ENCODE measurements around the gene ALPL.
"Not testable (repeated sequence)": the region's sequence is repeated elsewhere in the genome, so short reads cannot be mapped to it uniquely, and the experiment has no call there.

ALPL gene

GRCh38 chr1:21508580-21509350 lies 458 bp upstream of the ALPL start:
- FAIRE-seq = no peak

DNA sequence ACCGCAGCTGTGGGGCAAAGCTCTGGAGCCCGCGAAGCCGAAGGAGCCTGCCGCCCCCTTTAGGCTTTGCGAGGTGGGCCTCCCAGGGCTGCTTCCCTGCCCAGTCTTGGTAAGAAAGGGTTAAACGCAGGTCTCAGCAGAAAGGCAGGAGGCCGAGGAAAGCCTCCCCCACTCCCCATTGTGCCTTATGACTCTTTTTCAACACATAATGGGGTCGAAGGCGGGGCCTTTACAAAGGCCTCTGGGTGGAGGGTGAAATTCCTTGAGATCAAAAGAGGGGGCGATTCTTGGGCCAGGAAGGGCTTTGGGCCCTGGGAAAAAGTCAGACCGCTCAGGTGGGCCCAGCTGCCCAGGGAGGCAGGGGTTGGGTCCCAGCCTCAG lies 880 bp downstream of the ALPL start:
- FAIRE-seq = no peak

- FAIRE-seq = no peak
Measured at GRCh38 chr1:21510885-21511578, 1.8 kb downstream of the ALPL start.

- no peak for FAIRE-seq
Measured at GRCh38 chr1:21511579-21512522, 2.6 kb downstream of the ALPL start.

- no peak for FAIRE-seq
Measured at GRCh38 chr1:21514245-21514644, 5.0 kb downstream of the ALPL start.

DNA sequence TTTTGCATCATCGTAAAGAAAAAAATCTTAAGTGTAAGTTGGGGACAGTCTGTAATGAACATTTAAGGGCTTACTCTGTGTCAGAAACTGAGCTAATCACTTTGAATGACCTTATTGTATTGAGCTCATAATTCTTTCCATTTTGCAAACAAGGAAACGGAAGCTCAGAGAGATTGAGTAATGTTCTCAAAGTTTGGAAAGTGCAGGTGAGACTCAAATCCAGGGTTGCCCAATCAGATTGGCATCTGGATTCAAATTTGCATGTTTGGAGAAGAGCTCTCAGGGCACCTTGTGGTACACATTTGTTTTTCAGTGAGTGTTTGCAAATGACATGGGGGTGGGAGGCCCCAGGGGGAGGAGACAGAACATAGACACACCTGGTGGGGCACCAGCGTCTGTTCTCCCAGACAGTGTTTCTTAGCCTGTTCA lies 8.0 kb downstream of the ALPL start:
- no peak for FAIRE-seq

DNA sequence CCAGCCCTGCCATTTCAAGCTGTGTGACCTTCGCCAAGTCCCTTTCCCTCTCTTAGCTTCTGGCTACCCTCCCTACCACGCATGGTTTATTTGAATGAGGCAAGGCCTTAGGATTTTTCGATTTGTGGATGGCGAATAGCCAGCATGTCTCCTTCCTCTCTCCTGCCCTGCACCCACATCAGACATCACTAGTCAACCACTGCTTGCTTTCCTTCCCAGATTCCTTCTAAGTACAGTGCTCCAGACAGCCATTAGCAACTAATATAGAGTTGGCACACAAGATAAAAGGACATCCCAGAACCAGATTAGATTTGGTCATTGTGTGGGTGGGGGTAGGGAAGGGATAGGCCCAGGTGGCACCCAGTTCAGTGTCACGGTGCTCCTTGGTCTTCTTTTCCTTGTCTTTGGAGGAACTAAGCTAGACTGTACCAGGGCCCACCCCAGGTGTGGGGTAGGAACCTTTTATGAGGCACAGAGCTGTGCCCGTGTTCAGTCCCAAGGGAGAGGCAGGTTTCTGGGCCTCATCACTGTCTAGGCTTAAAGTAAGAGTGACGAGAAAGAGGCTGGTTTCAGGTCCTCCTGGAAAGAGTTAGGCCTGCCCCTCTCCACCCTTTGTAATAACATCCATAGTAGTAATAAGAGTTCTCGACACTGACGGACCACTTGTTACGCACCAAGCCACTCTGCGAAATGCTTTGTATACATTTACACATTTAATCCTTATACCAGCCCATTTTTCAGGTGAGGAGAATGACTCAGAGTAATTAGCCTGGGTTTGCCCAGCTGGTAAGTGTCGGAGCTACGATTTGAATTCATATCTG lies 8.6 kb downstream of the ALPL start:
- FAIRE-seq = no peak

DNA sequence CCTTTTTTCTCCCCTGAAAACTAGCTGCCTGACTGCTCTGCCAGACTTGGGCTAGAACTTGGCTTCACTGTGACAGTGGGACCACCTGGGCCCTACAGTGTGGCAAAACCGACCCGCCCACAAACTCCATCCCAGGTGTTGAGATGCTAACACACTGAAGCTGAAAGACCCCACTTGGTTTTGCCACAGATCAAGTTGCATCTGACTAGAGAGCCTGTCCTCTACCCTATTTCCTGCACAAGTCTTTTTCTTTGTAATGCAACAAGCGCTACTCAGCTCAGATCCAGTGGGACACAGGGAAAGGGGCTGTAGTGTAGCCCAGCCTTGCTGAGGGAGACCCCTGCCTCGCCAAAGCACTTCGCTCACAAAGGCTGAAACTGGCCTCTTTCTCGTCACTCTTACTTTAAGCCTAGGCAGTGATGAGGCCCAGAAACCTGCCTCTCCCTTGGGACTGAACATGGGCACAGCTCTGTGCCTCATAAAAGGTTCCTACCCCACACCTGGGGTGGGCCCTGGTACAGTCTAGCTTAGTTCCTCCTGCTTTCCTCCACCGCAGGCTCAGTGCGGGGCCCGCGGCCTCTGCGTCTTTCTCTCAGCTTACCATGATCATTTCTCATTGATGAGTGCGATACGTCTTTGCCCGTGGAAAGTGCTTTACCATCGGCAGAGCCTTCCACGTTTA lies 9.7 kb downstream of the ALPL start:
- no peak for FAIRE-seq

DNA sequence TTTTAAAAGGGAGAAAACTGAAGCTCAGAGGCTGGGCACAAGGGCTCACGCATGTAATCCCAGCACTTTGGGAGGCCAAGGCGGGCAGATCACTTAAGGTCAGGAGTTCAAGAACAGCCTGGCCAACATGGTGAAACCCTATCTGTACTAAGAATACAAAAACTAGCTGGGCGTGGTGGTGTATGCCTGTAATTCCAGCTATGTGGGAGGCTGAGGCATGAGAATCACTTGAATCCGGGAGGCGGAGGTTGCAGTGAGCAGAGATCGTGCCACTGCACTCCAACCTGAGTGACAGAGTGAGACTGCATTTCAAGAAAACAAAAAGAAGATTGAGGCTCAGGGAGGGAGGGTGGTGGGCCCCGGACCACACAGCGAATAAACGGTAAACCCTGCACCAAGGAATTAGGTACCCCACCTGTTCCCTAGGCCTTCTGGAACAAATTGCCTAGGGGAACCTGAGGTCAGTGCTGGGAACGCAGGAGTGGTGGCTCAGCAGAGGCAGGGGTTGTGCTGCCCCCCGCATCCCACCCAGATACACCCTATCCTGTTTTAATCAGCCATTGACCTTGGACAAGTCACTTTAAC lies 10.4 kb downstream of the ALPL start:
- FAIRE-seq = not testable (repeated sequence)

GRCh38 chr1:21520899-21521716 lies 11.9 kb downstream of the ALPL start:
- no peak for FAIRE-seq

- FAIRE-seq = no peak
Measured at GRCh38 chr1:21521717-21522060, 12.5 kb downstream of the ALPL start.

DNA sequence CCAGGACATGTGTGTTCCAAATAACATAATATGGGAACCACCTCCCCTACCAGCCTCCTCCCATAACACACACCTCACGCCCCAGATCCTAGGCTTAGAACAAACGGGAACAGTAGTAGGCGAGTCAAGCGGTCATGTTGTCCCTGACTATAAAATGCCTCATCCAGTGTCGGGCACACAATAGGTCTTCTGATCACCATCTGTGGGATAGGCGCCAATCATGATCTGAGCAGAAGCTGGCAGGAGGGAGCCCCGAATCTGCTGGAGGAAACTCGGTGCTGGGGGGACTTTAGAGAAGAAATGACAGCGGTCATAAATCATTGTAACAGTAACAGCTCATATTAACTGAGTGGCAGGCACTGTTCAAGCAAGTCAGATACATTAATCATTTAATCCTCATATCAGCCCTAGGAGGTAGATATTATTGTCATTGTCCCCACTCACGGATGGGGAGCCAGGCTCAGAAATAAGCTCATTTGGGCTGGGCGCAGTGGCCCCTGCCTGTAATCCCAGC lies 13.4 kb downstream of the ALPL start:
- FAIRE-seq = no peak

DNA sequence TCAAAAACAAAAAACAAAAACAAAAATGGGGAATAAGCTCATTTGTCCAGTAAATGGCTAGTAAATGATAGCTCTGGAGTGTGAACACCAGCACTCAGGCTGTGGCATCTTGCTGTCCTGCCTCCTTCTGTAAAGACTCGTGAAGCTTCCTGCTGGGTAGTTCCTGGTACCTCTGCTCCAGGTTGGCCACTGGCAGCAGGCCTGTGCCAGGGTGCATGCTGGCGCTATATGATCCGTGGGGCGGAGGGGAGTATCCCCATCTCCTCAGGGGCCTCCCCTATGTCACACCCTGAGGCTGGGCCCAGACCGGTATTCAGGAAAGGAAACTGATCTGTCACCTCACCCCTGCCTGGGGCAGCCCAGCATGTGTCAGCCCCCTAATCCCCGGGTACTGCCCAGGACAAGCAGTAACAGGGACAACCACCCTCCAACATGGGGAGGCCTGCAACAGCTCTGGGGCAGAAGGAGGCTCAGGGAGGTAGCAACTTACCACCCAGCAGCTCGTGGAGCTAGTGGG lies 14.1 kb downstream of the ALPL start:
- no peak for FAIRE-seq

DNA sequence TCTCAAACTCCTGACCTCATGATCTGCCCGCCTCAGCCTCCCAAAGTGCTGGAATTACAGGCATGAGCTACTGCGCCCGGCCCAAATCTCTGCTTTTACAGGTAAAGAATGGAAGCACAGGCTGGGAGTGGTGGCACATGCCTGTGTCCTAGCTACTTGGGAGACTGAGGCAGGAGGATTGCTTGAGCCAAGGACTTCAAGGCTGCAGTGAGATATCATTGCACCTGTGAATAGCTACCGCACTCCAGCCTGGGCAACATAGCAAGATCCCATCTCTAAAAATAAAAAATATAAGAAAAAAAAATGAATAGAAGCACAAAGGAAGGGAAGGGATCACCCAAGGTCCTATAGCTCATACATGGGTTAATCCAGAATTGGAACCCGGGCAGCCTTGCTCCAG lies 15.0 kb downstream of the ALPL start:
- FAIRE-seq = no peak

DNA sequence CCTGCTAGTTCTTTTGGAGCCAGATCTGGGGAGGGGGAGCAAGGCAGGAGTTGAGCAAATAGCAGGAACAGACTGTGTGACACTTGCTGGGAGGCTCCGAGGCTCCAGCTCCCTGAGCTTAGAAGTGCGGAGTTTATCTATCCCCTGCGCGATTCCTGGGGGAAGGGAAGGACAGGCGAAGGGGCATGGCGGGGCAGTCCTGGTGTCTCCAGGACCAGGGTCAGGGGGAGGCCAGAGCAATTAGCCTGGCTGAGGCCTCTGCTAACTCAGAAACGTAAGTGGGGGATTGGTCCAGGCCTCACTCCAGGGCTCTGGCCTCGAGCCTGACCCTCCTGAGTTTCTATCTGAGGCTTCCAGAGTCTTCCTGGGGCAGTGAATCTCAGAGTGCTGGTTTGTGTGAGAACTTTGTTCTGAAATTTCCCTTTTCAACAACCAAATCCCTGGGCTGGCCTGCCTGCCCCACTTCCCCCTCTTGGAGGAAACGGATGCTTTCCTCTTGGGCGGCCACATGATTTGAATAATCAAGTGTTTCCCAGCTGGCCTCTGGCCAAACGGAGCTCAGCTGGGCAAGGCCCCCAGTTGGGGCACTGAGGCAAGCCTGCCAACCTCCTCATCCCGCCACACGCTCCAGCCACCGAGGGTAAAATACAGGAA lies 15.6 kb downstream of the ALPL start:
- no peak for FAIRE-seq

GRCh38 chr1:21525340-21525717 lies 16.1 kb downstream of the ALPL start:
- no peak for FAIRE-seq

GRCh38 chr1:21526441-21526840 lies 17.2 kb downstream of the ALPL start:
- FAIRE-seq = no peak

- FAIRE-seq = no peak
Measured at GRCh38 chr1:21530368-21531016, 21.3 kb downstream of the ALPL start.

DNA sequence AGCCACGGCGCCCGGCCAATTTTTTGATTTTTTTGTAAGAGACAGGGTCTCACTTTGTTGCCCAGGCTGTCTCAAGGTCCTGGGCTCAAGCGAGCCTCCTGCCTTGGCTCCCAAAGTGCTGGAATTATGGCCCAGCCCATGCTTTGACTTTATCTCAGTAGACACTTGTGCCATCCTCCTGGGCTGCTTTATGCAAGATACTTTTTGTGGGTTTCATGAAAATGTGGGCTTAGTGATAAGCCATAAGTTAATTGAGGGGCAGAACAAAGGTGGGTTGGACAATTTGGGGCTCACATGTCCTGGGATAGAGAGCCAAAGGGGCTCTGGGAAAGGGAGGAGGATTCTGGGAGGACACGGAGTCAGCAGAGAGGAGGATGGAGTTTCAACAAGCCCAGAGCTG lies 22.0 kb downstream of the ALPL start:
- FAIRE-seq = no peak
